ENCODE measurements around the gene CMTM6.

DNA sequence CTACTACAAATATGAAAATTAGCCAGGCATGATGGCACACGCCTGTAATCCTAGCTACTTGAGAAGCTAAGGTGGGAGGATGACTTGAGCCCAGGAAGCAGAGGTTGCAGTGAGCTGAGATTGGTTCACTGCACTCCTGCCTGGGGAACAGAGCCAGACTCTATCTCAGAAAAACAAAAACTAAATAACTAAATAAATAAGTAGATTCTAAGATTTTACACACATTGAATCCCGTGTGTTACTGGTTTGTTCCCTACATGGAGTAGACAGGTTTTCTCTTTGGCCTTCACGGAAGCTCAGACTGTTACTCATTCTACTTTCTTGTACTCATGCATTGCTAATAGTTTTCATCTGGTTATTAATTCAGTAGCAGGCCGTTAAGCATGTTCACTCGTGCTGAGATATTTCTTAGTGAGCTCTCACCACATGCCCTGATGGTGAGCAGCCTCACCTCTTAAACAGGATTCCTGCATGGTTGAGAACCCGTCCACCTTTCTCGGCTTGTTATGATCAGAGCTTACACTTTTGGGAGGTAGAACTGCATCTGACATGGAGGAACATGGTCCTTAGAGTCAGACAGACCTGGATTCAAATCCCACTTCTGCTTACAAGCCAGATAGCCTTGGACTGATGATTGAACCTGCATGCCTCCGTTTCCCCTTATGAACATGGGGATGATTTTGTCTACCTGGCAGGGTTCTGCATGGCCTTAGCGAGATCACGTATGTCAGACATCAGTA is 61.9 kb downstream of the CMTM6 start:
- no peak for TF ChIP-seq CTCF (IDR thresholded peaks at IDR 0.05)
- no peak for TF ChIP-seq ZBTB33 (IDR thresholded peaks at IDR 0.05; ENCODE audit: borderline replicate concordance, low read depth)
- no peak for TF ChIP-seq CHD2 (IDR thresholded peaks at IDR 0.05; ENCODE audit: low read length, partially characterized antibody)
- TF ChIP-seq EP300 (IDR thresholded peaks at IDR 0.05; ENCODE audit: borderline replicate concordance in 1 of 2, low read depth in 1 of 2, low read length in 1 of 2): no peak
- TF ChIP-seq NFIC (IDR thresholded peaks at IDR 0.05; ENCODE audit: borderline replicate concordance): no peak
- no peak for TF ChIP-seq ELF1 (IDR thresholded peaks at IDR 0.05)
- TF ChIP-seq, protein P1, sequence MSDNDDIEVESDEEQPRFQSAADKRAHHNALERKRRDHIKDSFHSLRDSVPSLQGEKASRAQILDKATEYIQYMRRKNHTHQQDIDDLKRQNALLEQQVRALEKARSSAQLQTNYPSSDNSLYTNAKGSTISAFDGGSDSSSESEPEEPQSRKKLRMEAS (IDR thresholded peaks at IDR 0.05; ENCODE audit: low read depth): no peak
- no peak for TF ChIP-seq EZH2phosphoT487 (IDR thresholded peaks at IDR 0.05; ENCODE audit: borderline replicate concordance, low read depth)
- TF ChIP-seq NRF1 (IDR thresholded peaks at IDR 0.05; ENCODE audit: low read depth, low read length): no peak
